K562 (cell line): ENCODE data around the gene ITGB2. TPM values are rescaled to one million over a fixed set of nuclear protein-coding genes. Genes with fewer than 3 reads are reported as not detected.

ENCODE experiments used
- GATA2 ChIP-seq: sonication (generic); formaldehyde crosslinking; IDR thresholded peaks from 2 replicates; pipeline ENCODE4 v1.4.0; 2020; ENCODE audit warnings: mild to moderate bottlenecking, missing genetic modification reagents
- GMEB1 ChIP-seq: fragments of 250-450 bp; sonication (Bioruptor Pico); IDR thresholded peaks from 2 replicates; pipeline ENCODE4 v1.4.0; 2020; ENCODE audit warnings: mild to moderate bottlenecking
- GTF2E2 ChIP-seq: fragments of 200-800 bp; sonication (Bioruptor generic); IDR thresholded peaks from 2 replicates; pipeline ENCODE4 v1.6.1; 2016; ENCODE audit warnings: missing genetic modification characterization, missing compliant biosample characterization
- HMBOX1 ChIP-seq: sonication (generic); IDR thresholded peaks from 2 replicates; pipeline ENCODE4 v1.6.1; 2016
- HOMEZ ChIP-seq: fragments of 250-450 bp; sonication (Bioruptor Pico); IDR thresholded peaks from 2 replicates; pipeline ENCODE4 v1.4.0; 2020; ENCODE audit warnings: mild to moderate bottlenecking, moderate library complexity
- JUNB ChIP-seq: fragments of 450-650 bp; formaldehyde crosslinking; conservative IDR thresholded peaks from 2 replicates; pipeline ENCODE4 v1.4.0; 2020; ENCODE audit warnings: mild to moderate bottlenecking
- MAFK ChIP-seq: IDR thresholded peaks from 2 replicates; pipeline ENCODE4 v1.6.1; 2011; ENCODE audit warnings: low read length, improper control_type of control experiment
- MEF2D ChIP-seq: conservative IDR thresholded peaks from 2 replicates; pipeline ENCODE4 v1.6.1; 2016; ENCODE audit warnings: low read depth, missing genetic modification characterization, missing compliant biosample characterization
- MXI1 ChIP-seq: IDR thresholded peaks from 2 replicates; pipeline ENCODE4 v1.6.1; 2011; ENCODE audit warnings: low read depth, mild to moderate bottlenecking, improper control_type of control experiment, low read length
- NFIX ChIP-seq: fragments of 250-450 bp; sonication (Bioruptor Pico); IDR thresholded peaks from 2 replicates; pipeline ENCODE4 v1.4.0; 2020; ENCODE audit warnings: low read depth, mild to moderate bottlenecking, moderate library complexity
- NKRF ChIP-seq: fragments of 450-650 bp; IDR thresholded peaks from 2 replicates; pipeline ENCODE4 v1.6.1; 2016; ENCODE audit warnings: borderline replicate concordance
- PCBP1 ChIP-seq: fragments of 200-400 bp; formaldehyde crosslinking; IDR thresholded peaks from 2 replicates; pipeline ENCODE4 v1.6.1; 2018; ENCODE audit warnings: mild to moderate bottlenecking, low read depth, low read length; ENCODE audit not compliant: poor library complexity, severe bottlenecking
- RBM25 ChIP-seq: fragments of 200-400 bp; formaldehyde crosslinking; IDR thresholded peaks from 2 replicates; pipeline ENCODE4 v1.6.1; 2018; ENCODE audit warnings: low read length, low read depth, moderate library complexity; ENCODE audit not compliant: severe bottlenecking
- SMARCC2 ChIP-seq: fragments of 450-650 bp; IDR thresholded peaks from 2 replicates; pipeline ENCODE4 v1.6.1; 2017; ENCODE audit warnings: antibody characterized with exemption, moderate library complexity, mild to moderate bottlenecking, low read depth
- ZEB2 ChIP-seq: fragments of 450-650 bp; IDR thresholded peaks from 2 replicates; pipeline ENCODE4 v1.6.1; 2016
- ZNF12 ChIP-seq: sonication (generic); formaldehyde crosslinking; IDR thresholded peaks from 2 replicates; pipeline ENCODE4 v1.4.0; 2020; ENCODE audit warnings: mild to moderate bottlenecking, missing genetic modification reagents
- ZNF146 ChIP-seq: IDR thresholded peaks from one replicate; pipeline ENCODE4 v1.6.1; 2018; ENCODE audit warnings: missing compliant biosample characterization; ENCODE audit not compliant: unreplicated experiment
- ZNF232 ChIP-seq: sonication (generic); formaldehyde crosslinking; IDR thresholded peaks from 2 replicates; pipeline ENCODE4 v1.8.0; 2022; ENCODE audit warnings: mild to moderate bottlenecking, missing genetic modification reagents
- ZNF280B ChIP-seq: fragments of 250-450 bp; sonication (Bioruptor Pico); IDR thresholded peaks from 2 replicates; pipeline ENCODE4 v1.5.1; 2021; ENCODE audit warnings: mild to moderate bottlenecking
- ZNF311 ChIP-seq: fragments of 250-450 bp; sonication (Bioruptor Pico); IDR thresholded peaks from 2 replicates; pipeline ENCODE4 v1.4.0; 2020; ENCODE audit warnings: mild to moderate bottlenecking, moderate library complexity
- ZNF324 ChIP-seq: fragments of 250-450 bp; sonication (Bioruptor Pico); IDR thresholded peaks from 2 replicates; pipeline ENCODE4 v1.4.0; 2020; ENCODE audit warnings: mild to moderate bottlenecking
- ZNF584 ChIP-seq: fragments of 200-800 bp; sonication (Bioruptor generic); IDR thresholded peaks from 2 replicates; pipeline ENCODE4 v1.6.1; 2016; ENCODE audit warnings: low read depth, mild to moderate bottlenecking, missing genetic modification characterization, missing compliant biosample characterization
- polyA plus RNA-seq, 8 experiments: library from polyadenylated mRNA; depleted of rRNA in 4 of 8; stranded (reverse) in 5 of 8; unstranded in 3 of 8; fragments of >200 nt; fragmentation: Nextera tagmentation in 2 of 8; fragmentation: Illumina TruSeq in 1 of 8; extraction: Ambion mirVana in 2 of 8; extraction: Trizol in 1 of 8; gene quantifications; 2 replicates each; pipeline versions ENCODE4 v1.2.1 to v1.2.3, GENCODE V29; 2011 to 2014; ENCODE audit warnings: inconsistent platforms in 1 of 8, missing spikeins in 1 of 8
- total RNA-seq, 7 experiments: library from RNA; depleted of rRNA in 6 of 7; stranded (reverse); fragments of >200 nt in 6 of 7; fragmentation: Illumina TruSeq in 2 of 7; extraction: Trizol in 2 of 7; gene quantifications; 2 replicates each; pipeline versions ENCODE4 v1.2.1 to v1.2.3, GENCODE V29; 2011 to 2021; ENCODE audit warnings: low replicate concordance in 1 of 7

Gene ITGB2
- total and polyA plus RNA-seq, 9 of the 15 experiments (the other 6 are each of a cell fraction or from before 2014, with no cell fraction given), result 0.07 to 1.3 (median 0.51) TPM; not detected in 2

GRCh38 chr21:44940116-44940631, 19.5 kb upstream of the ITGB2 start (continued):
- peak; percentile 62 for TF ChIP-seq NKRF
- no peak for TF ChIP-seq ZNF311 (CRISPR knock-in tag)
- no peak for TF ChIP-seq NFIX (CRISPR knock-in tag)
- TF ChIP-seq PCBP1, result peak; percentile 1
- no peak for TF ChIP-seq MEF2D (tag)
- no peak for TF ChIP-seq ZNF324 (CRISPR knock-in tag)
- no peak for TF ChIP-seq ZNF146
- no peak for TF ChIP-seq ZNF584
- no peak for TF ChIP-seq GMEB1 (CRISPR knock-in tag)
- TF ChIP-seq ZNF232 (CRISPR knock-in tag), result 0 out of 2 replicates have a peak, but pooled peaks have one; percentile 6
- TF ChIP-seq ZNF12 (CRISPR knock-in tag), result no peak; the same call in 1 of the 2 replicates
- TF ChIP-seq ZNF280B (CRISPR knock-in tag), result no peak
- no peak for TF ChIP-seq SMARCC2
- TF ChIP-seq MAFK, result no peak
- TF ChIP-seq HOMEZ (CRISPR knock-in tag), result no peak
- TF ChIP-seq GTF2E2, result peak; percentile 80; the same call in 1 of the 2 replicates
- TF ChIP-seq GATA2, result no peak
- no peak for TF ChIP-seq RBM25
- no peak for TF ChIP-seq HMBOX1
- no peak for TF ChIP-seq ZEB2
- TF ChIP-seq MXI1, result 0 out of 2 replicates have a peak, but pooled peaks have one; percentile 7
- no peak for TF ChIP-seq JUNB (CRISPR knock-in tag)
